Body of pancreas (tissue), 4 donors: ENCODE measurements around the gene CFAP210. TPM values are rescaled to one million over a fixed set of nuclear protein-coding genes. Genes with fewer than 3 reads are reported as not detected.

Experiments
- ATAC-seq: fragments of 150-250 bp; one replicate; pipeline ENCODE4 v1.9.1; 2016
- DNase-seq, 4 donors: peaks; one replicate each; pipeline ENCODE4 v3.0.0-alpha.2; 2019
- H3K27ac ChIP-seq, 4 donors: fragments of 200-600 bp; sonication (generic); 1 replicate in 3 of 4; 2 replicates in 1 of 4; pipeline versions ENCODE4 v1.5.1 to v1.6.1; 2016 to 2019; ENCODE audit warnings: mild to moderate bottlenecking in 1 of 4, mixed read lengths in 1 of 4, moderate library complexity in 1 of 4
- H3K27me3 ChIP-seq, 2 donors: fragments of 200-600 bp; sonication (generic); one replicate each; pipeline ENCODE4 v1.6.0; 2016; ENCODE audit warnings: mild to moderate bottlenecking in 1 of 2
- H3K36me3 ChIP-seq, 2 donors: fragments of 200-600 bp; sonication (generic); replicated peaks in 1 of 2; 2 replicates each; pipeline ENCODE4 v1.5.1; 2016; ENCODE audit warnings: low read depth in 2 of 2; ENCODE audit not compliant: insufficient read depth in 1 of 2
- H3K4me1 ChIP-seq: fragments of 200-600 bp; sonication (generic); one replicate; pipeline ENCODE4 v1.6.0; 2016
- H3K4me3 ChIP-seq, 2 donors: fragments of 200-600 bp; sonication (generic); 1 replicate in 1 of 2; 2 replicates in 1 of 2; pipeline ENCODE4 v1.5.1; 2016 to 2019
- H3K9me3 ChIP-seq, 3 donors: fragments of 200-600 bp; sonication (generic); 1 replicate in 2 of 3; 2 replicates in 1 of 3; pipeline ENCODE4 v1.5.1; 2016
- POLR2A ChIP-seq, 3 donors: fragments of 450-650 bp; IDR thresholded peaks; one replicate each; pipeline ENCODE4 v1.6.1; 2016; ENCODE audit warnings: antibody characterized with exemption in 3 of 3, mild to moderate bottlenecking in 2 of 3
- WGBS, 2 donors: methylation state at CpG; one replicate each; pipeline ENCODE4 v1.1.5; 2017; 5-methylcytosine and 5-hydroxymethylcytosine counted together
- intact Hi-C: fragments of 100-400 bp; cut with DNase I; formaldehyde crosslinking; loops from one replicate; pipeline ENCODE4 v1.15.1; 2023
- total RNA-seq, 2 donors: library from RNA; depleted of rRNA; stranded (reverse); fragments of >200 nt; gene quantifications; one replicate each; pipeline ENCODE4 v1.1.0, GENCODE V29; 2016
- TF ChIP-seq, protein P1 (sequence below), 7 experiments: fragments of 450-650 bp in 4 of 7; fragments of 200-600 bp in 3 of 7; sonication (generic) in 3 of 7; IDR thresholded peaks; one replicate each; pipeline ENCODE4 v1.5.1; 2016 to 2019; ENCODE audit warnings: antibody characterized with exemption in 7 of 7

CFAP210 gene
- total RNA-seq, 2 donors from 2014 or later = not detected

DNA sequence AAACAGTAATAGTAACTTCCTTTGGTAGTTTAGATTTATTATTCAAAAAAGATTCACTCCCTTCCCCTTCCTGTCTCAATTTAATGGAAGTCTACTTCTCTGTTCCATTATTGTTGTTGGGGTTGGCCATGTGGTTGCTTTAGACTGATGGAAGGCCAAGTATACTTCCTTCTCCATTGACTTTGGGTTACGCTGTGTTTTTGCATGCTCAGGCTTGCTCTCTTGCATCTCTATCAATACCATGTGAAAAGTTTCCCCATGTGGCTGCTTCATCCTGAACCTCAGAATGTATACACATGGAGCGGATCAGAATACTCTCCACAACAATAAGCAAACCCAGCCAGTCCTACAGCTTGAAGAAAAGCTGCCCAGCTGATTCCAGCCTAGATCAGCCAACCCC is 20.3 kb downstream of the CFAP210 start:
- no peak overlapping the region for H3K27ac ChIP-seq
- H3K4me1 ChIP-seq = no peaks in the 10 kb centered on the region
- no peaks in the 10 kb centered on the region for H3K36me3 ChIP-seq
- H3K9me3 ChIP-seq = no peaks in the 10 kb centered on the region
- H3K27me3 ChIP-seq = no peaks in the 10 kb centered on the region
- 83 to 89% methylated on average over 2 of the region's 2 CpGs for WGBS, 2 donors
- no peak for DNase-seq
- TF ChIP-seq, protein P1, sequence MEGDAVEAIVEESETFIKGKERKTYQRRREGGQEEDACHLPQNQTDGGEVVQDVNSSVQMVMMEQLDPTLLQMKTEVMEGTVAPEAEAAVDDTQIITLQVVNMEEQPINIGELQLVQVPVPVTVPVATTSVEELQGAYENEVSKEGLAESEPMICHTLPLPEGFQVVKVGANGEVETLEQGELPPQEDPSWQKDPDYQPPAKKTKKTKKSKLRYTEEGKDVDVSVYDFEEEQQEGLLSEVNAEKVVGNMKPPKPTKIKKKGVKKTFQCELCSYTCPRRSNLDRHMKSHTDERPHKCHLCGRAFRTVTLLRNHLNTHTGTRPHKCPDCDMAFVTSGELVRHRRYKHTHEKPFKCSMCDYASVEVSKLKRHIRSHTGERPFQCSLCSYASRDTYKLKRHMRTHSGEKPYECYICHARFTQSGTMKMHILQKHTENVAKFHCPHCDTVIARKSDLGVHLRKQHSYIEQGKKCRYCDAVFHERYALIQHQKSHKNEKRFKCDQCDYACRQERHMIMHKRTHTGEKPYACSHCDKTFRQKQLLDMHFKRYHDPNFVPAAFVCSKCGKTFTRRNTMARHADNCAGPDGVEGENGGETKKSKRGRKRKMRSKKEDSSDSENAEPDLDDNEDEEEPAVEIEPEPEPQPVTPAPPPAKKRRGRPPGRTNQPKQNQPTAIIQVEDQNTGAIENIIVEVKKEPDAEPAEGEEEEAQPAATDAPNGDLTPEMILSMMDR (IDR thresholded peaks at IDR 0.05) = no peak
- TF ChIP-seq POLR2A (IDR thresholded peaks at IDR 0.05) = no peak
- intact Hi-C loops = no loop called here
- no peak overlapping the region for H3K4me3 ChIP-seq
- no peak for ATAC-seq

DNA sequence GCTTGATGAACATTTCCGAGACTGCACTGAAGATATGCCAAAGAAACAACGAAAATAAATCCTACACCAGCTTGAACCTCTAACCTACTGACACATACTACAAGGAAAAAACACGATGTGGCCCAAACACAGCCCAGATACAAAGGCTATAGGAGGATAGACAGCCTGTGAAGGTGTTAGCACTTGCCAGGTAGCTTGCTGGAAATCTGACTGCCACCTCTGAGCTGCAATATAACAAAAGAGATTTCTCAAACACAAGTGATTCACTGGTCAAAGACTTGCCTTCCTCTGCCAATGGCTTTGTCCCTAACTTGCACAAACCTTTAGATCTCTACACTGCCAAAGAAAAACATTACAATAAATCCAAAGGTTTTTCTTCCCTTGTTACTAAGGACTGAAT is 21.1 kb downstream of the CFAP210 start:
- H3K4me1 ChIP-seq = peaks cover 4% of the 10 kb centered on the region
- H3K4me3 ChIP-seq = no peak overlapping the region
- no peak overlapping the region for H3K27ac ChIP-seq
- no peaks in the 10 kb centered on the region for H3K36me3 ChIP-seq
- H3K9me3 ChIP-seq = no peaks in the 10 kb centered on the region
- DNase-seq = no peak
- no peak for ATAC-seq
- 58 to 63% methylated on average over 3 of the region's 3 CpGs for WGBS, 2 donors
- no peak for TF ChIP-seq POLR2A (IDR thresholded peaks at IDR 0.05)
- TF ChIP-seq, protein P1 (IDR thresholded peaks at IDR 0.05) = no peak
- intact Hi-C loops = no loop called here
- H3K27me3 ChIP-seq = no peaks in the 10 kb centered on the region

DNA sequence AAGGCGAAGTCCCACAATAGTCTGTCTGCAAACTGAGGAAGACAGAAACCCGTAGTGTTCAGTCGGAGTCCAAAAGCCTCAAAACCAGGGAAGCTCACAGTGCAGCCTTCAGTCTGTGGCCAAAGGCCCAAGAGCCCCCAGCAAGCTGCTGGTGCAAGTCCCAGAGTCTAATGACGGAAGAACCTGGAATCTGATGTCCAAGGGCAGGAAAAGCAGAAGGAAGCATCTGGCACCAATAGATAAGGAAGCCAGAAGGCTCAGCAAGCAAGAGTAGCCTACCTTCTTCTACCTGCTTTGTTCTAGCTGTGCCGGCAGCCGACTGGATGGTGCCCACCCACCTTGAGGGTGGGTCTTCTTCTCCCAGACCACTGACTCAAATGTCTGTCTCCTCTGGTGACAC is 21.8 kb downstream of the CFAP210 start:
- ATAC-seq = no peak
- no peaks in the 10 kb centered on the region for H3K36me3 ChIP-seq
- H3K27me3 ChIP-seq = no peaks in the 10 kb centered on the region
- TF ChIP-seq, protein P1 (IDR thresholded peaks at IDR 0.05) = no peak
- TF ChIP-seq POLR2A (IDR thresholded peaks at IDR 0.05) = no peak
- H3K9me3 ChIP-seq = no peaks in the 10 kb centered on the region
- no peak for DNase-seq
- no peak overlapping the region for H3K4me3 ChIP-seq
- WGBS, 2 donors = 74 to 90% methylated on average over 6 of the region's 6 CpGs
- intact Hi-C loops = no loop called here
- peaks cover 5% of the 10 kb centered on the region for H3K4me1 ChIP-seq
- H3K27ac ChIP-seq = no peak overlapping the region

DNA sequence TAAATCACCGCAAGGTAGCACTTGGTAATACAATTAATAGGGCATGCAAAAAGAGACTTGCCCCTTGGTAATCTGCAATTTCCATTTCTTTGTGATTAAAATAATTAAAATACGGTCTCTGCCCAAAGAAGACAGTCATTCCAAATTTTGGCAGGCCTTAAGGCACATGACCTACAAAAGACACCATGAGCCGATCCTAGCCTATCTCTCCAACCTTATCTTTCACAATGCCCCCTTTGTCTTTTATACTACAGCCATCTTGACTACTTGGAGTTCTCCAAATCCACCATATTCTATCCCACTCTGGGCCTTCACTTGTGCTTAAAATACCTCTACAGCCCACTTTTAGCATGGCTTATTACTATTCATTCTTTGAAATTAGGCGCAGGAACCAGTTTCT is 23.3 kb downstream of the CFAP210 start:
- H3K9me3 ChIP-seq = no peaks in the 10 kb centered on the region
- no peak overlapping the region for H3K4me3 ChIP-seq
- WGBS, 2 donors = 95 to 99% methylated on average over 4 of the region's 4 CpGs
- DNase-seq = no peak
- H3K36me3 ChIP-seq = no peaks in the 10 kb centered on the region
- H3K4me1 ChIP-seq = peaks cover 5% of the 10 kb centered on the region
- intact Hi-C loops = no loop called here
- TF ChIP-seq, protein P1 (IDR thresholded peaks at IDR 0.05) = no peak
- TF ChIP-seq POLR2A (IDR thresholded peaks at IDR 0.05) = no peak
- ATAC-seq = no peak
- H3K27ac ChIP-seq = no peak overlapping the region
- H3K27me3 ChIP-seq = no peaks in the 10 kb centered on the region

DNA sequence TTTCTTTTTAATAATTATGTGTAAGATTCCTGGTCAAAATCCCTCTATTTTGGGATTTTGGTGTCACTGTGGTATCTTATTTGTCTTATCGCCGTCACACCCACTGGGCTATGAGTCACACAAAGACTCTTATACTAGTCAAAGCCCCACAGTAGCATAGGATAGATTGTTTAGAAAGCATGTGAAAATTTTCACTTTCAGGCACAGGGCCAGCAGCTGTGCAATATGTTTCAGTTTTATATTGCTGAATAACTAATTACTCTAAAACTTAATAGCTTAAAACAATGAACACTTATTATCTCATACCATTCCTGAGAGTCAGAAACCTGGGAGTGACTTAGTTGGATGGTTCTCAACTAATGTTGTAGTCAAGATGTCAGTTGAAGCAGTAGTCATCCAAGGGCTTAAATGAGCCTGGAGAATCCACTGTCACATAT is 24.0 kb downstream of the CFAP210 start:
- H3K27ac ChIP-seq = no peak overlapping the region
- TF ChIP-seq, protein P1 (IDR thresholded peaks at IDR 0.05) = no peak
- TF ChIP-seq POLR2A (IDR thresholded peaks at IDR 0.05) = no peak
- H3K36me3 ChIP-seq = no peaks in the 10 kb centered on the region
- no peaks in the 10 kb centered on the region for H3K9me3 ChIP-seq
- ATAC-seq = no peak
- WGBS, 2 donors = 74 to 84% methylated on average over 2 of the region's 2 CpGs
- no peak overlapping the region for H3K4me3 ChIP-seq
- intact Hi-C loops = no loop called here
- H3K27me3 ChIP-seq = no peaks in the 10 kb centered on the region
- no peak for DNase-seq
- peaks cover 5% of the 10 kb centered on the region for H3K4me1 ChIP-seq
